ENCODE data around the gene STIM1.

GRCh38 chr11:3865388-3866193 is 10.1 kb downstream of the STIM1 start:
- TF ChIP-seq POLR2A (IDR thresholded peaks at IDR 0.05) (no peak), CTCF (IDR thresholded peaks at IDR 0.05) (no peak)

All from Peyer's patch (tissue), 4 donors.